SK-N-SH (cell line): ENCODE measurements around the gene TMOD3.

Experiments used
- CTCF ChIP-seq: fragments of 200-600 bp; sonication (generic); IDR thresholded peaks from 2 replicates; pipeline ENCODE4 v1.6.1; 2017; ENCODE audit warnings: antibody characterized with exemption, mild to moderate bottlenecking, moderate library complexity
- FOXJ3 ChIP-seq: sonication (generic); formaldehyde crosslinking; IDR thresholded peaks from 2 replicates; pipeline ENCODE4 v1.5.1; 2020; ENCODE audit warnings: mild to moderate bottlenecking, missing genetic modification reagents
- GABPA ChIP-seq: IDR thresholded peaks from 2 replicates; pipeline ENCODE4 v1.4.0; 2012; ENCODE audit warnings: low read depth, mild to moderate bottlenecking
- RAD21 ChIP-seq: IDR thresholded peaks from 2 replicates; pipeline ENCODE4 v1.6.1; 2012; ENCODE audit warnings: mild to moderate bottlenecking, low read length
- RFX5 ChIP-seq: IDR thresholded peaks from 2 replicates; pipeline ENCODE4 v1.6.1; 2012; ENCODE audit warnings: mild to moderate bottlenecking, improper control_type of control experiment, low read length
- SIN3A ChIP-seq: IDR thresholded peaks from 2 replicates; pipeline ENCODE4 v1.6.1; 2012; ENCODE audit warnings: low read depth, mild to moderate bottlenecking, low read length, moderate library complexity, borderline replicate concordance
- TEAD4 ChIP-seq: IDR thresholded peaks from 2 replicates; pipeline ENCODE4 v1.4.0; 2012; ENCODE audit warnings: mild to moderate bottlenecking, borderline replicate concordance; ENCODE audit not compliant: insufficient read depth

- TF ChIP-seq CTCF (no peak), TEAD4 (no peak), FOXJ3 (CRISPR knock-in tag) (no peak), GABPA (no peak), RAD21 (no peak), RFX5 (no peak), SIN3A (no peak)
These were observed 102.7 kb downstream of the TMOD3 start for GRCh38 chr15:51932161-51932560.
